Germinal center (tissue), 1 donor: Measurements from ENCODE around the gene TMEM202.
"Not testable (repeated sequence)": the region's sequence is repeated elsewhere in the genome, so short reads cannot be mapped to it uniquely, and the experiment has no call there.

Source experiments
- DNase-seq: peaks from one replicate; pipeline ENCODE4 v3.0.0; 2012; ENCODE audit warnings: mixed read lengths, low spot score

Gene TMEM202

GRCh38 chr15:72404356-72404755 is 6.3 kb downstream of the TMEM202 start:
- DNase-seq: no peak

DNA sequence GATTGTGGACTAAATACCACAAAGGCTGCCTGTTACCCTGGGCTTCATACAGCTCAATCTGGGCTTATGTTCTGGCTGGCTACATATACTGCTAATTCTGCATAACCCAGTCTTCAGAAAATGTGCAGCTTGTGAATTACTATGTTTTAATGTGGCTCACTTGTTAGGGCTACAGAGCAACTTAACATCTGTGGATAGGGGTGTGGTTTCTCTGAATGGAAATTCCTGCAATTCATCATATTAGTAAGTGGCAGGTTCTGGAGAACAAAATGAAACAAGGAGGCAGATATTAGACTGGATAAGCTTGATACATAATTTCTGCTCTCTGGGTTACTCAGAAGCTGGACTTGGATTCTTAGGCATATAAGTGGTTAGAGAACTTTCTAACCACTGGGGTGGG is 6.7 kb downstream of the TMEM202 start:
- DNase-seq: no peak

GRCh38 chr15:72406936-72407335 is 8.8 kb downstream of the TMEM202 start:
- no peak for DNase-seq

- DNase-seq: no peak
These were observed 13.0 kb downstream of the TMEM202 start for GRCh38 chr15:72411111-72411510.

DNA sequence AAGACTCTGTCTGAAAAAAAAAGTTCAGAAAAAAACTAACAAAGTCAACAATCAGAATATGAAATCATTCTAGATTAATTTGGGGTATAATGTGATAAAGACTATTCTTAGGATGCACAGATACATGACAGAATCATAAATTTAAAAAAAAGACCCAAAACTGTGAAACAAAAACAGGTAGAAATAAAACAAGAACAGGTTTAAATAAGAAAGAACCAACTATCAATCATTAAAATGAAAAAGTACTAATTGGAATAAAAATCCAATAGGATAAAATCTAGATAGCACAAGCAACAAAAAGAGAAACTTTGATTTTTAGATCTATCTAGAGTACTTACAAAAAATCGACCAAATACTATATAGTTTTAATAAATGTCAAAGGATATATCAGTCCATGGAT is 13.4 kb downstream of the TMEM202 start:
- DNase-seq: no peak

DNA sequence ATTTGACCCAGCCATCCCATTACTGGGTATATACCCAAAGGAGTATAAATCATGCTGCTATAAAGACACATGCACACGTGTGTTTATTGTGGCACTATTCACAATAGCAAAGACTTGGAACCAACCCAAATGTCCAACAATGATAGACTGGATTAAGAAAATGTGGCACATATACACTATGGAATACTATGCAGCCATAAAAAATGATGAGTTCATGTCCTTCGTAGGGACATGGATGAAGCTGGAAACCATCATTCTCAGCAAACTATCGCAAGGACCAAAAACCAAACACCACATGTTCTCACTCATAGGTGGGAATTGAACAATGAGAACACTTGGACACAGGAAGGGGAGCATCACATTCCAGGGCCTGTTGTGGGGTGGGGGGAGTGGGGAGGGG is 15.2 kb downstream of the TMEM202 start:
- not testable (repeated sequence) for DNase-seq

- DNase-seq: no peak
These were observed 17.2 kb downstream of the TMEM202 start for GRCh38 chr15:72415304-72415703.

GRCh38 chr15:72419768-72420167 is 21.7 kb downstream of the TMEM202 start:
- not testable (repeated sequence) for DNase-seq

DNA sequence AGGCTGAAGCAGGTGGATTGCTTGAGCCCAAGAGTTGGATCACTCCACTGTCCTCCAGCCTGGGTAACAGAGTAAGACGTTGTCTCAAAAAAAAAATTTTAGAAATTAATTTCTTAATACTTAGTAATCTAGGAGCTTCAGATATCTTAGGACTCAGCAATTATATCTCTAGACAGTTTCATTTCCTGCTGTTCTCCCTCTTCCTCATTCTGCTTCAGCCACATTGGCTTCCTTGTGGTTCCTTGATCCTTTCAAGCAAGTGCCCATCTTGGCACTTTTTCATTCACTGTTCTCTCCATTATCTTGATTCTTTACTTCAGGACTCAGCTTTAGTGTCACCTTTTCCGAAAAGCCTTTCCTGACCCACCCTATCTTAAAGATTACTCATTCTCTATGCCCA is 22.5 kb downstream of the TMEM202 start:
- no peak for DNase-seq

GRCh38 chr15:72421484-72421883 is 23.4 kb downstream of the TMEM202 start:
- no peak for DNase-seq

GRCh38 chr15:72423256-72423655 is 25.2 kb downstream of the TMEM202 start:
- no peak for DNase-seq

DNA sequence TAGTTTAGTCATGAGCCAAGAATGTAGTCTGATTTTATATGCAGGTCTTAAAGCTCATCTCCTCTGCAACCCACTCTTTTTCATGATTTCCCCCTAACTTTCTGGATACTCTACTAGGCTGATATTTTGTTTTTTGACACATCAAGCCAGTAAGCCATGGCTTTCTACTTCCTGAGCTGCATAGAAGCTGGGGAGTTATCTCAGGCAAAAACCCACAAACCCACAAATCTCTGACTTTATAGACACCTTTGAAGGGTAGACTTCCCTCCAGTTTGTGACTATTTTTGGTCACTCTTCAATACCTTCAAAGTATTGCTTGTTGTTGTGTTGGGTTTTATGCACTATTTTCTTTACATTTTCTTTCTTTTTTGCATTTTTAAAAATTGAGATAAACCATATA is 28.6 kb downstream of the TMEM202 start:
- DNase-seq: no peak

- DNase-seq: no peak
These were observed 39.7 kb downstream of the TMEM202 start for GRCh38 chr15:72437650-72438316.

DNA sequence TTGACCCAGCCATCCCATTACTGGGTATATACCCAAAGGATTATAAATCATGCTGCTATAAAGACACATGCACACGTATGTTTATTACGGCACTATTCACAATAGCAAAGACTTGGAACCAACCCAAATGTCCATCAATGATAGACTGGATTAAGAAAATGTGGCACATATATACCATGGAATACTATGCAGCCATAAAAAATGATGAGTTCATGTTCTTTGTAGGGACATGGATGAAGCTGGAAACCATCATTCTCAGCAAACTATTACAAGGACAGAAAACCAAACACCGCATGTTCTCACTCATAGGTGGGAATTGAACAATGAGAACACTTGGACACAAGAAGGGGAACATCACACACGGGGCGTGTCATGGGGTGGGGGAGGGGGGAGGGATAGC is 44.7 kb downstream of the TMEM202 start:
- not testable (repeated sequence) for DNase-seq

- no peak for DNase-seq
These were observed 47.3 kb downstream of the TMEM202 start for GRCh38 chr15:72445426-72445825.

- DNase-seq: no peak
These were observed 52.7 kb downstream of the TMEM202 start for GRCh38 chr15:72450805-72451204.

DNA sequence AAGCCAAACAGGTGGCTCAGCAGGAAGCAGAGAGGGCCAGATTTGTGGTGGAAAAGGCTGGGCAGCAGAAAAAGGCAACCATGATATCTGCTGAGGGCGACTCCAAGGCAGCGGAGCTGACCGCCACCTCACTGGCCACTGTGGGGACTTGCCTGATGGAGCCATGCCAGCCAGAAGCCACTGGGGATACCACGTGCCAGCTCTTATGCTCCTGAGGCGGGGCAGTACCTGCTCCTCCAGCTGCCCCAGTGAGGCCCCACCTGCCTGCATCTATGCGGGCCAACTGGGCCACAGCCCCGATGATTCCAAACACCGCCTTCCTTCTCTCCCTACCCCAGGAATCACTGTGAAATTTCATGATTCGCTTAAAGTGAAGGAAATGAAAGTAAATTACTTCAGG is 53.1 kb downstream of the TMEM202 start:
- no peak for DNase-seq

DNA sequence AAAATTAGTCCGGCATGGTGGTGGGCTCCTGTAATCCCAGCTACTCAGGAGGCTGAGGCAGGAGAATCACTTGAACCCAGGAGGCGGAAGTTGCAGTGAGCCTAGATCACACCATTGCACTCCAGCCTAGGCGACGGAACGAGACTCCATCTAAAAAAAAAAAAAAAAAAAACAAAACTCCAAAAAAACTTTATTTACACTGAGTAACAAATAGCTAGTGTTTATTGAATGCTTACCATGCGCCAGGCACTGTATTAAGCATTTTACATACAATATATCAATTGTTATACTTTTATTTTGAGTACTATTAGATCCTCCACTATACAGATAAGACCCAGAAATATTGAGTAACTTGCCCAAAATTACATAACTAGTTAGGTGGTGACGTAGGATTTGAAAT is 58.6 kb downstream of the TMEM202 start:
- no peak for DNase-seq
